Endothelial cell (in vitro differentiated cells): Measurements from ENCODE around the gene STRA8. TPM values are rescaled to one million over a fixed set of nuclear protein-coding genes. Genes with fewer than 3 reads are reported as not detected.

Experiments
- DNase-seq: peaks from one replicate; pipeline ENCODE4 v3.0.0; 2021; ENCODE audit warnings: low spot score
- H3K27ac Mint-ChIP-seq: one replicate; pipeline ENCODE4 v1.8.0; 2021; ENCODE audit warnings: mixed read lengths, inconsistent platforms; ENCODE audit not compliant: unreplicated experiment
- H3K27me3 Mint-ChIP-seq: one replicate; pipeline ENCODE4 v1.8.0; 2021; ENCODE audit warnings: mild to moderate bottlenecking, moderate library complexity, mixed read lengths, inconsistent platforms; ENCODE audit not compliant: unreplicated experiment
- H3K36me3 Mint-ChIP-seq: one replicate; pipeline ENCODE4 v1.8.0; 2021; ENCODE audit warnings: mild to moderate bottlenecking, low read depth, mixed read lengths, inconsistent platforms; ENCODE audit not compliant: unreplicated experiment
- H3K4me1 Mint-ChIP-seq: one replicate; pipeline ENCODE4 v1.8.0; 2021; ENCODE audit warnings: mild to moderate bottlenecking, mixed read lengths, inconsistent platforms; ENCODE audit not compliant: unreplicated experiment
- H3K4me3 Mint-ChIP-seq: one replicate; pipeline ENCODE4 v1.8.0; 2021; ENCODE audit warnings: mild to moderate bottlenecking, mixed read lengths, inconsistent platforms; ENCODE audit not compliant: unreplicated experiment
- H3K9me3 Mint-ChIP-seq: one replicate; pipeline ENCODE4 v1.8.0; 2021; ENCODE audit warnings: mixed read lengths, inconsistent platforms; ENCODE audit not compliant: unreplicated experiment
- CTCF ChIP-seq: fragments of 200-600 bp; sonication (generic); IDR thresholded peaks from one replicate; pipeline ENCODE4 v1.5.0; 2021; ENCODE audit warnings: antibody characterized with exemption; ENCODE audit not compliant: unreplicated experiment
- total RNA-seq: library from RNA; stranded (reverse); fragmentation: NEBNext Ultra II Directional; extraction: Animal tissue kit (Norgen Biotek cat#: 25700); gene quantifications from one replicate; pipeline ENCODE4 v1.2.1, GENCODE V29; 2021; ENCODE audit not compliant: unreplicated experiment

STRA8 gene
- total RNA-seq, 1 donor from 2014 or later, result not detected

- H3K27me3 Mint-ChIP-seq, result no peaks in the 10 kb centered on the region
- H3K9me3 Mint-ChIP-seq, result no peaks in the 10 kb centered on the region
- H3K27ac Mint-ChIP-seq, result no peak overlapping the region
- no peak overlapping the region for H3K4me3 Mint-ChIP-seq
- H3K4me1 Mint-ChIP-seq, result no peaks in the 10 kb centered on the region
- peaks cover 28% of the 10 kb centered on the region for H3K36me3 Mint-ChIP-seq
- TF ChIP-seq CTCF, result no peak
- no peak for DNase-seq
Measured at GRCh38 chr7:135197343-135197742, 36.3 kb upstream of the STRA8 start.

- no peaks in the 10 kb centered on the region for H3K9me3 Mint-ChIP-seq
- DNase-seq, result no peak
- no peaks in the 10 kb centered on the region for H3K27me3 Mint-ChIP-seq
- H3K4me3 Mint-ChIP-seq, result peak overlapping the region; percentile 25
- H3K4me1 Mint-ChIP-seq, result no peaks in the 10 kb centered on the region
- no peak overlapping the region for H3K27ac Mint-ChIP-seq
- H3K36me3 Mint-ChIP-seq, result peaks cover 22% of the 10 kb centered on the region
- no peak for TF ChIP-seq CTCF
Measured at GRCh38 chr7:135197906-135198655, 35.6 kb upstream of the STRA8 start.

GRCh38 chr7:135199439-135199838, 34.2 kb upstream of the STRA8 start:
- Mint-ChIP-seq H3K27me3 (no peaks in the 10 kb centered on the region), H3K4me3 (no peak overlapping the region), H3K9me3 (no peaks in the 10 kb centered on the region), H3K36me3 (peaks cover 19% of the 10 kb centered on the region), H3K4me1 (peaks cover 9% of the 10 kb centered on the region), H3K27ac (no peak overlapping the region)
- no peak for DNase-seq
- TF ChIP-seq CTCF, result no peak

GRCh38 chr7:135200821-135201331, 32.8 kb upstream of the STRA8 start:
- peaks cover 9% of the 10 kb centered on the region for H3K4me1 Mint-ChIP-seq
- no peak overlapping the region for H3K27ac Mint-ChIP-seq
- peaks cover 3% of the 10 kb centered on the region for H3K27me3 Mint-ChIP-seq
- no peak overlapping the region for H3K4me3 Mint-ChIP-seq
- DNase-seq, result no peak
- H3K36me3 Mint-ChIP-seq, result peaks cover 19% of the 10 kb centered on the region
- H3K9me3 Mint-ChIP-seq, result no peaks in the 10 kb centered on the region
- TF ChIP-seq CTCF, result no peak

- Mint-ChIP-seq H3K4me1 (peaks cover 9% of the 10 kb centered on the region), H3K36me3 (peaks cover 19% of the 10 kb centered on the region), H3K27ac (no peak overlapping the region), H3K4me3 (no peak overlapping the region), H3K27me3 (peaks cover 3% of the 10 kb centered on the region), H3K9me3 (no peaks in the 10 kb centered on the region)
- no peak for DNase-seq
- TF ChIP-seq CTCF, result no peak
Measured at GRCh38 chr7:135201350-135201749, 32.3 kb upstream of the STRA8 start.
